Brain microvascular endothelial cell (primary cell): ENCODE results near the gene MRPS35.

Experiments
- DNase-seq: peaks from one replicate; pipeline ENCODE4 v3.0.0-alpha.2; 2020
- H3K27ac ChIP-seq: fragments of 250-450 bp; sonication (Bioruptor Pico); 2 replicates; pipeline ENCODE4 v1.5.1; 2020; ENCODE audit warnings: mild to moderate bottlenecking, moderate library complexity
- H3K27me3 ChIP-seq: fragments of 250-450 bp; sonication (Bioruptor Pico); replicated peaks from 2 replicates; pipeline ENCODE4 v1.5.1; 2020; ENCODE audit warnings: mild to moderate bottlenecking
- H3K36me3 ChIP-seq: fragments of 250-450 bp; sonication (Bioruptor Pico); replicated peaks from 2 replicates; pipeline ENCODE4 v1.5.1; 2020; ENCODE audit warnings: mild to moderate bottlenecking
- H3K4me3 ChIP-seq: 2 replicates; pipeline ENCODE4 v1.5.1; 2011; ENCODE audit warnings: low read depth, mild to moderate bottlenecking, control low read depth, low read length, moderate library complexity
- CTCF ChIP-seq: IDR thresholded peaks from 2 replicates; pipeline ENCODE4 v1.5.1; 2011; ENCODE audit warnings: low read depth, mild to moderate bottlenecking, moderate library complexity, low read length, control low read depth, inconsistent platforms; ENCODE audit errors: missing control alignments
- in situ Hi-C: cut with HindIII; loops from 2 replicates; pipeline ENCODE4 v1.10.0; 2017; ENCODE audit warnings: low sequenced_read_pairs, low pct_ligation_motif_present

The MRPS35 gene

GRCh38 chr12:27747111-27747820, 36.6 kb downstream of the MRPS35 start:
- no peak overlapping the region for H3K4me3 ChIP-seq
- no peak for DNase-seq

GRCh38 chr12:27751386-27752047, 40.9 kb downstream of the MRPS35 start:
- H3K4me3 ChIP-seq, result no peak overlapping the region
- no peaks in the 10 kb centered on the region for H3K27me3 ChIP-seq
- no peak overlapping the region for H3K27ac ChIP-seq
- no peak for DNase-seq
- in situ Hi-C loops, result no loop called here
- H3K36me3 ChIP-seq, result peaks cover 16% of the 10 kb centered on the region
- no peak for TF ChIP-seq CTCF

More at GRCh38 chr12:27747111-27747820, 36.6 kb downstream of the MRPS35 start:
- Histone ChIP-seq H3K36me3 (peaks cover 17% of the 10 kb centered on the region), H3K27me3 (no peaks in the 10 kb centered on the region), H3K27ac (peak overlapping the region; percentile 66)
- in situ Hi-C loops, result no loop called here
- no peak for TF ChIP-seq CTCF

GRCh38 chr12:27754795-27755194, 44.2 kb downstream of the MRPS35 start:
- no peaks in the 10 kb centered on the region for H3K27me3 ChIP-seq
- no peak for TF ChIP-seq CTCF
- no peak overlapping the region for H3K27ac ChIP-seq
- in situ Hi-C loops, result no loop called here
- no peak overlapping the region for H3K4me3 ChIP-seq
- DNase-seq, result no peak
- H3K36me3 ChIP-seq, result peaks cover 14% of the 10 kb centered on the region

- Histone ChIP-seq H3K4me3 (no peak overlapping the region), H3K27me3 (no peaks in the 10 kb centered on the region), H3K27ac (no peak overlapping the region), H3K36me3 (peaks cover 11% of the 10 kb centered on the region)
- in situ Hi-C loops, result no loop called here
- DNase-seq, result no peak
- no peak for TF ChIP-seq CTCF
These were observed 46.1 kb downstream of the MRPS35 start for GRCh38 chr12:27756670-27757195.

- H3K4me3 ChIP-seq, result no peak overlapping the region
- in situ Hi-C loops, result no loop called here
- H3K27me3 ChIP-seq, result no peaks in the 10 kb centered on the region
- no peak overlapping the region for H3K27ac ChIP-seq
- no peak for DNase-seq
- H3K36me3 ChIP-seq, result no peaks in the 10 kb centered on the region
- no peak for TF ChIP-seq CTCF
These were observed 52.1 kb downstream of the MRPS35 start for GRCh38 chr12:27762757-27763156.
